Uterus (tissue), 2 donors: ENCODE results near the gene KCNQ1OT1.

Experiments used
- POLR2A ChIP-seq, 2 donors: fragments of 450-650 bp; IDR thresholded peaks; one replicate each; pipeline ENCODE4 v1.6.1; 2016; ENCODE audit warnings: antibody characterized with exemption in 2 of 2, mild to moderate bottlenecking in 1 of 2, moderate library complexity in 1 of 2
- TF ChIP-seq, protein P1 (sequence below), 4 experiments: fragments of 200-600 bp in 2 of 4; fragments of 450-650 bp in 2 of 4; sonication (generic) in 2 of 4; IDR thresholded peaks; one replicate each; pipeline ENCODE4 v1.5.1; 2016 to 2019; ENCODE audit warnings: antibody characterized with exemption in 4 of 4, mild to moderate bottlenecking in 2 of 4, moderate library complexity in 1 of 4

DNA sequence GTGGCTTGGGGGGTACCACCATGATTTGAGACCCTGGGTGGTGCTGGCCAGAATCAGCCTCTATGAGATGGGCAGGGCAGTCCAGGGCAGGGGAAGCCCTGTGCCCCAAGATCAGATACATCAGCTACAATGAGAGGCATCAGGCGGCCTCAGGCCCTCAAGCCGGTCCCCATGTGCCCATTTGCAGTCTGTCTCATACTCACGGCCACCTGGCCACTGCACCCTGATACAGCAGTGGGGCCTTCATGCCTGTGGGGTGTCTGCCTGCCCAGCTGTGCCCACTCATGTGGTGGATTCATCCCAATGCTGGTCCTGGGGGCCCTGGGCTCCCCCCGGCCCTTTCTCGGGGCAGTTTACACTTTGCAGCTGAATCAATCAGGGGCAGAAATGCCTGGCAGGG lies 42.4 kb upstream of the KCNQ1OT1 start:
- TF ChIP-seq, protein P1, sequence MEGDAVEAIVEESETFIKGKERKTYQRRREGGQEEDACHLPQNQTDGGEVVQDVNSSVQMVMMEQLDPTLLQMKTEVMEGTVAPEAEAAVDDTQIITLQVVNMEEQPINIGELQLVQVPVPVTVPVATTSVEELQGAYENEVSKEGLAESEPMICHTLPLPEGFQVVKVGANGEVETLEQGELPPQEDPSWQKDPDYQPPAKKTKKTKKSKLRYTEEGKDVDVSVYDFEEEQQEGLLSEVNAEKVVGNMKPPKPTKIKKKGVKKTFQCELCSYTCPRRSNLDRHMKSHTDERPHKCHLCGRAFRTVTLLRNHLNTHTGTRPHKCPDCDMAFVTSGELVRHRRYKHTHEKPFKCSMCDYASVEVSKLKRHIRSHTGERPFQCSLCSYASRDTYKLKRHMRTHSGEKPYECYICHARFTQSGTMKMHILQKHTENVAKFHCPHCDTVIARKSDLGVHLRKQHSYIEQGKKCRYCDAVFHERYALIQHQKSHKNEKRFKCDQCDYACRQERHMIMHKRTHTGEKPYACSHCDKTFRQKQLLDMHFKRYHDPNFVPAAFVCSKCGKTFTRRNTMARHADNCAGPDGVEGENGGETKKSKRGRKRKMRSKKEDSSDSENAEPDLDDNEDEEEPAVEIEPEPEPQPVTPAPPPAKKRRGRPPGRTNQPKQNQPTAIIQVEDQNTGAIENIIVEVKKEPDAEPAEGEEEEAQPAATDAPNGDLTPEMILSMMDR (IDR thresholded peaks at IDR 0.05), result no peak
- no peak for TF ChIP-seq POLR2A (IDR thresholded peaks at IDR 0.05)
